ENCODE measurements around the gene RPS6KA5. TPM values are rescaled to one million over a fixed set of nuclear protein-coding genes. Genes with fewer than 3 reads are reported as not detected.

The RPS6KA5 gene
- total RNA-seq, 1 experiment from 2014 or later, result 3.8 TPM

GRCh38 chr14:90971687-90972086 is 88.8 kb downstream of the RPS6KA5 start:
- H2AK5ac ChIP-seq (ENCODE audit: insufficient read length, low read length), result no peak overlapping the region
- no peak overlapping the region for H3K56ac ChIP-seq (ENCODE audit: insufficient read length, low read depth, low read length)
- Mint-ChIP-seq H3K4me3 (no peak overlapping the region), H3K27me3 (ENCODE audit: low read depth) (no peaks in the 10 kb centered on the region), H3K9me3 (peaks cover 0 to 3% of the 10 kb centered on the region in 2 experiments; a peak in 2 of 5 replicates), H3K4me1 (no peaks in the 10 kb centered on the region), H3K27ac (no peak overlapping the region), H3K36me3 (ENCODE audit: insufficient read depth in 1 of 3, low read depth in 3 of 3) (no peaks in the 10 kb centered on the region; a peak in 2 of 7 replicates)
- H3K27ac ChIP-seq (ENCODE audit: insufficient read length, low read depth, low read length), result no peak overlapping the region
- H4K5ac ChIP-seq (ENCODE audit: insufficient read length, low read depth, low read length), result no peak overlapping the region
- no peak overlapping the region for H3K23ac ChIP-seq (ENCODE audit: insufficient read length, low read depth, low read length)
- H2BK15ac ChIP-seq (ENCODE audit: low read depth, low read length), result no peak overlapping the region
- no peaks in the 10 kb centered on the region for H3K79me1 ChIP-seq (ENCODE audit: insufficient read depth, low read depth, low read length, poor library complexity, severe bottlenecking)
- no peaks in the 10 kb centered on the region for H3K79me2 ChIP-seq (ENCODE audit: insufficient read depth, low read length)
- H3K27me3 ChIP-seq (ENCODE audit: insufficient read depth, low read length), result no peaks in the 10 kb centered on the region
- no peaks in the 10 kb centered on the region for H3K23me2 ChIP-seq (ENCODE audit: insufficient read length, low read depth, low read length, poor library complexity, severe bottlenecking)
- no peak for TF ChIP-seq CTCF (conservative IDR thresholded peaks at IDR 0.05)
- no peak overlapping the region for H3K14ac ChIP-seq (ENCODE audit: insufficient read depth, low read length)
- DNase-seq, result no peak
- H3K9me3 ChIP-seq (ENCODE audit: control insufficient read depth, low read depth, low read length), result no peaks in the 10 kb centered on the region
- H3T11ph ChIP-seq (ENCODE audit: low read length), result no peak overlapping the region
- H3K4me1 ChIP-seq (ENCODE audit: insufficient read depth, low read length), result no peaks in the 10 kb centered on the region
- H2AFZ ChIP-seq (ENCODE audit: low read length), result no peak overlapping the region
- no peak overlapping the region for H2BK12ac ChIP-seq (ENCODE audit: insufficient read length, low read depth, low read length)
- no peak overlapping the region for H3K9ac ChIP-seq (ENCODE audit: extremely low read depth, insufficient read length, low read length)
- H2BK5ac ChIP-seq (ENCODE audit: insufficient read length, low read length), result no peak overlapping the region
- no peak overlapping the region for H4K8ac ChIP-seq (replicated peaks; ENCODE audit: insufficient read length, low read depth, low read length)
- H2BK120ac ChIP-seq (ENCODE audit: low read depth, low read length, poor library complexity, severe bottlenecking), result no peak overlapping the region
- no peak overlapping the region for H4K91ac ChIP-seq (ENCODE audit: insufficient read length, low read depth, low read length)
- no peak overlapping the region for H2BK20ac ChIP-seq (ENCODE audit: low read depth, low read length, poor library complexity, severe bottlenecking)
- no peak overlapping the region for H3K4ac ChIP-seq (ENCODE audit: low read depth, low read length)
- H3K18ac ChIP-seq (ENCODE audit: insufficient read length, low read depth, low read length), result no peak overlapping the region
- no peaks in the 10 kb centered on the region for H4K20me1 ChIP-seq (ENCODE audit: control insufficient read depth, insufficient read depth, insufficient read length)
- no peak overlapping the region for H3K4me2 ChIP-seq (ENCODE audit: insufficient read depth, insufficient read length, low read length)
